Inferior parietal cortex (tissue), 1 donor: ENCODE measurements around the gene CEACAM18.
"Not testable (repeated sequence)": the region's sequence is repeated elsewhere in the genome, so short reads cannot be mapped to it uniquely, and the experiment has no call there.

Experiments
- DNase-seq: peaks from one replicate; pipeline ENCODE4 v3.0.0-alpha.2; 2016; ENCODE audit errors: extremely low spot score

Gene CEACAM18

DNA sequence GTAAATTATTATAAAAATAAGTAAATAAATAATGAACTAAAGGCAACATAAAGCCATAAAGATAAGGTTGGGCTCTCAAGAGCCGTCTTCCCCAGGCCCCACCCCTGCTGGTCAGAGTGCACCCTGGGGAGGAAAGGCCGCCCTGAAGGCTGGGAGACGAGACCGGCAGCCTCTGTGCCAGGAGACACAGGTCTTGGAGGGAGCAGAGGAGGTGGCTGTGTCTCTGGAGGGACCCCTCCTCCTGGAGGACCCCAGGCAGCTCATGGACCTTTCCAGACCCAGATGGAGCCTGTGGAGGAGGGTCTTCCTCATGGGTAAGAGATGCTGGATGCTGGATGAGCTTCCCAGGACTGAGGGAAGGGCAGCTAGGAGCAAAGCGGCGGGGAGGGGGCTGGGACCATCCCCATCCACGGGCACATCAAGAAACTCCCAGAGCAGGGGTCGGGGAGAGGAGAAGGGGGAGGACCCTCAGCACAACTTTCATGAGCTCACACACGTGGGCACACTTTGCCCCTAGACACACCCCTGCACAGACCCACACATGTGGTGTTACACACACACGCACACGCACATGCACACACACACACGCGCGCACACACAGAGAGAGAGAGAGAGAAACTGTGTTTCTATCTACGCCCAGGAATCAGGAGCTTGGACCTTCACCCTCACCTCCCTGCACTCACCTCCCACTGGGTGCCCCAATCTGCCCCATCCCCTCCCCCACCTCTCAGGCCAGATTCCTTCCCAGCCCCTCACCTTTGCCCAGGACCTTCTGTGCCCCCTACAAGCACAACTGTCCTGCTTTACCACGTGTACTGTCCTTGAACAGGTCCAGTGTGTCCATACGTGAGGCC, at the start of gene CEACAM18:
Gene CEACAM18 (plus strand): TSS at position 159 of the 854 bp plus-strand sequence.
- no peak for DNase-seq

DNA sequence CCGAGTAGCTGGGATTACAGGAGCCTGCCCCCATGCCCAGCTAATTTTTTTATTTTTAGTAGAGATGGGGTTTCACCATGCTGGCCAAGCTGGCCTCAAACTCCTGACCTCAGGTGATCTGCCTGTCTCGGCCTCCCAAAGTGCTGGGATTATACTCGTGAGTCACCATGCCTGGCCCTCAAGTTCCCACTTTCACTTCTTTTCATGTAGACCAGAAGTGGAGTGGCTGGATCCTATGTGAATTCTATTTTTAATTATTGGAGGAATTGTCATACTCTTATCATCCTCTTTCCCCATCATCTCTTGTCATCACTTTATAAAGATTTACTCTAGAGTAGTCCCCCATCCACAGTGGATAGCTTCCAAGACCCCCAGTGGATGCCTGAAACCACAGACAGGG, 48.1 kb upstream of the CEACAM18 start:
- DNase-seq, result no peak

DNA sequence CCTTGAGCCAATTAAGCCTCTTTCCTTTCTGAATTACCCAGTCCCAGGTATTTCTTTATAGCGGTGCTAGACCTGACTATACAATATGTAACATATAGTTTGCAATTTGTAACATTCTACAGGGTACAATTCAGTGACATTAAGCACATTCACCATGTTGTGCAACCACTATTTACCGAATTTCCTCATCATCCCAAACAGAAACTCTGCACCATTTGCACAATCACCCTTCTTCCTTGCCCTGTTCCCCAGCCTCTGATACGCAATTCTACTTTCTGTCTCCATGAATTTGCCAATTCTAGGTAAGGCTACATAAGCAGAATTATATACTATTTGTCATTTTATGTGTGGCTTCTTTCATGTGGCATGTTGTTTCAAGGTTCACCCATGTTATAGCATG, 47.2 kb upstream of the CEACAM18 start:
- no peak for DNase-seq

DNA sequence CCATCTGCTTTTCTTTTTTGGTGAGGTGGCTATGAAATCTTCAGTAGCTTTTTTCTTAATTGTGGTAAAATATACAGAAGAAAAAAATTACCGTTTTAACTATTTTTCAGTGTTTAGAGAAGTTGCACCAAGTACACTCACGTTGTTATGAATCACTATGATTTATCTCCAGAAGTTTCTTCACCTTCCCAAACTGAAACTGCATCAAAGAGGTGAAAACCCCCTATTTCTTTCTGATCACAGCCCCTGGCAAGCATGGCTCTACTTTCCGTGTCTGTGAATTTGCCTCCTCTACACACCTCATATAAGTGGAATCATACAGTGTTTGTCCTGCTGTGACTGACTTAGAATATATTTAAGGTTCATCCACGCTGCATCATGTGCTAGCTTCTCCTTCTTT, 45.3 kb upstream of the CEACAM18 start:
- DNase-seq, result no peak

DNA sequence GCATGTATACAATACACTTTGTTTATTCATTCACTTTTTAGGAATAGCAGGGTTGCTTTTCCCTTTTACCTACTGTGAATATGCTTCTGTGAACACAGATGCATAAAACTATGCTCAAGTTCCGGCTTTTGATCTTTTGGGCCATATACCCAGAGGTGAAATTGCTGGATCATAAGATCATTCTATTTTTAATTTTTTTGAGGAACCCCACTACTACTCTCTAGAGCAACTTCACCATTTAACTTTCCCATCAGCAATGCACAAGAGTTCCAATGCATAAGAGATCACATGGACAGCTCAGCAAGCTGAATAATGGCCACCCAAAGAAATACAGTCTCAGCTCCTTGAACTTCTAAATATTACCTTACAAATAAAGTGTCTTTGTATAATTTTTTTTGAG, 43.9 kb upstream of the CEACAM18 start:
- no peak for DNase-seq

DNA sequence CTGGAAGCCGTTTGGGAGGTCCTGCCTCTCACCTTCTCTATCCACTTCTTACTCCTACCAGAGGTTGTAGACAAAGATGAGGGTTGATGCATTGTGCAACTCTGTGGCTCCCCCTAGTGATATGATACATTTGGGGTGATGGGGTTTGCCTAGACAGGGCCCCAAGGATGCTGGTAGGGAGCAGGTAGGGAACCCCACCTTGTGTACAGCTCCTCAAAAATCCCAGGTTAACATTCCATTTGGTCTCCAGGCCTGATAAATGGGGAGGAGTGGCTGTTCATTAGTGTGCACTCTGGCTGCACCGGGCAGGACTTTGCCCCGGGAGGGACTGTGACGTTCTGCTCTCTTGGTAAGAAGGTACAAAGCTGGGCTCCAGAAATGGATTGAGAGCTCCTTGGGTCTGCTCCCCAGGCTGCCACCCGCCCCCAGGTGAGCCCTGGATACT, 39.3 kb upstream of the CEACAM18 start:
- DNase-seq, result no peak

GRCh38 chr19:51440052-51440451, 38.3 kb upstream of the CEACAM18 start:
- DNase-seq, result no peak

- no peak for DNase-seq
Observed at GRCh38 chr19:51440846-51441409, 37.4 kb upstream of the CEACAM18 start.

GRCh38 chr19:51441410-51442390, 36.6 kb upstream of the CEACAM18 start:
- no peak for DNase-seq

DNA sequence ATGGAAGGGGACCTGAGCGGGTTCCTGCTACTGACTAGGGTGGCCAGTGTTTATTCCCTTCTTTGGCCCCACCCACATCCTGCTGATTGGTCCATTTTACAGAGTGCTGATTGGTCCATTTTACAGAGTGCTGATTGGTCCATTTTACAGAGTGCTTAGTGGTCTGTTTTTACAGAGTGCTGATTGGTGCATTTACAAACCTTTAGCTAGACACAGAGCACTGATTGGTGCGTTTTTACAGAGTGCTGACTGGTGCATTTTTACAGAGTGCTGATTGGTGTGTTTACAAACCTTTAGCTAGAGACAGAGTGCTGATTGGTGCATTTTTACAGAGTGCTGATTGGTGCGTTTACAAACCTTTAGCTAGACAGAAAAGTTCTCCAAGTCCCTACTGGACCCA, 30.8 kb upstream of the CEACAM18 start:
- not testable (repeated sequence) for DNase-seq

DNA sequence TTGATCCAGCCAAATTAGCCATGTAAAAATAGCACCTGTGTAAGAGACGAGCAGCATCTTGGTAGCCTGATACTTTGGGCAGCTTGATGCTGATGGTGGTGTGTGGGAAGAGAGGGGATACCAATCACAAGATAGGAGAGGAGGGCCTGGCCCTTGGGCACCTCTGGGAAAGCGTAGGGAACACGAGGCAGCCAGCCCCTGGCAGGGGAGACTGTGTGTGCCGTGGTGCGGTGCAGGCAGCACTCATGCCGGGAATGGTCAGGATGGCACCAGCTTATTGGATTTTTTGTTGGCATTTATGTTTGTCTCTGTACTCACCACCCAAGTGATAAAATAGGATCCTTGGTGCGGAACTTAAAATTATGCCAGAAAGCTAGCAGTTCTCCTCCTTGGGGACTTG, 30.3 kb upstream of the CEACAM18 start:
- no peak for DNase-seq

GRCh38 chr19:51448411-51449016, 29.8 kb upstream of the CEACAM18 start:
- DNase-seq, result no peak

GRCh38 chr19:51450730-51451307, 27.5 kb upstream of the CEACAM18 start:
- no peak for DNase-seq

- DNase-seq, result peak; percentile 10
Observed at GRCh38 chr19:51456541-51457290, 21.6 kb upstream of the CEACAM18 start.

- DNase-seq, result no peak
Observed at GRCh38 chr19:51457351-51458013, 20.9 kb upstream of the CEACAM18 start.

DNA sequence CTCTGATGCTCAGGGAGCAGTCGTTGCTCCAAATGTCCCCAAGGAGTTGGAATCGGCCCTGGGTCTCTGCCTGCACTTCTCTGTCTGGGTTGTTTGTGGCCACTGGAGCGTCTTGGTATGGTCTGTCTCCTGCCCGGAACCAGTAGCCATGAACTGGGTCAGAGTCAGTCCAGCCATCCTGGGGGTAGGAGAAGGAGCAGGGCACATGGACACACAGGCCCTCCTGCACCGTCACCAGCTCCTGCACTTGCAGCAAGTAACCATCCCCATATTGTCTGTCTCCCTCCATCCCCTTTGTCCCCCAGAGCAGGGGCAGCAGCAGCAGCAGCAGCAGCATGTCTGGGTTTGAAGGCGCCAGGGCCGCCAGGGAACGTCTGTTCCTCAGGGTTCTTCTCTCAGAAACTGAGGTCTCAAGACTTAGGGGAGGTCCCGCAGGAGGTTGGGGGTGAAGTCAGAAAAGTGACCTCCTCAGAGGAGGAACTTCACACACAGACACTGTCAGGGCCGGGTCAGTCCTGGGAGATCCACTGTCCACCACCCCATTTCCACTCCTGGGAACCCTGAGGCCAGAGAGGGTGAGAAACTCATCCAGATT, 20.2 kb upstream of the CEACAM18 start, which contains the start of gene SIGLEC8:
Gene SIGLEC8 (minus strand): TSS at position 404 of the 595 bp plus-strand sequence. CDS start 67 bp downstream, at position 337.
- no peak for DNase-seq

- no peak for DNase-seq
Observed at GRCh38 chr19:51458899-51459505, 19.3 kb upstream of the CEACAM18 start.

DNA sequence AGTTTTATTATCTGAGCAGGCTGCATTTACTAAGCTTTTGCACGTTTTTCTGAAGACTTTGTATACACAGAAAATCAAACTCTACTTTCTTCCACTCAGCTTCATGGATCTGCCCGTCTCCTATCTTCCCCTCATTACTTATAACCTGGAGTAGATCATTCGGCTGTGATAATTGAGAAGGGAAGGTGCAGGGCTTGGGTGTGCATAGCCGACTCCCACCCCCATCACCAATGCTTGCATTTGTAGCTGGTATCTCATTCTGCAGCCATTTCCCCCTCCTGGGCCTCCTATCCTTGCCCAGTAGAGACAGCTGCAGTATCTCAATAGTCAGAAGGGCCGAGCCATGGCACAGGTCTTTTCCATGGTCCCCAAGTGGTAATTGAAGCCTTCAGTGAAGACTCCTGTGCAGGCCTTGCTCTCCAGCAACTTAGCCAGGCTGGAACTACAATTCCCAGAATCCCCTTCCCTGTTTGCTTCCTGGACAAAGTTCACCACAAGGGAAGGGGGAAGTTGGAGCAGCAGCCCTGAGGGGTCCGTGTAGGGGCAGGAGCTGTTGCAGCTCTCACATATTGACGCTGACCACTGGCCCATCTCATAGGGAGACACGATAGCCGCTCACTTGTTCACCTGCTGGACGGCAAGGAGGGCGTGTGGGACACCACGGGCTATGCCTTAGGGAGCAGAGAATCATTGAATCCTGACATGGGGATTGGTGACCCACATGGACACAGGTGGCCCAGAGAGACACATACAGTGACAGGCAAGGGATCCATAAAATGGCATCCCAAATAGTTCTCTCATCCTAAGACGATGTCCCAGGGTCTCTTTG, 18.0 kb upstream of the CEACAM18 start:
- DNase-seq, result peak; percentile 17
